Keratinocyte (primary cell): ENCODE results near the gene TBC1D30.

Experiments
- CTCF ChIP-seq, 3 experiments: IDR thresholded peaks in 1 of 3; conservative IDR thresholded peaks in 1 of 3; optimal IDR thresholded peaks in 1 of 3; 2 replicates in 2 of 3; 3 replicates in 1 of 3; pipeline versions ENCODE3 to v1.5.1; 2011; ENCODE audit warnings: low read length in 3 of 3, mild to moderate bottlenecking in 3 of 3, moderate library complexity in 2 of 3, control low read depth in 1 of 3, inconsistent platforms in 1 of 3; ENCODE audit not compliant: insufficient read depth in 2 of 3; ENCODE audit errors: extremely low read depth in 1 of 3
- EZH2 ChIP-seq: IDR thresholded peaks from one replicate; pipeline ENCODE4 v1.6.1; 2012; ENCODE audit warnings: inconsistent platforms, mild to moderate bottlenecking, low read length, moderate library complexity

DNA sequence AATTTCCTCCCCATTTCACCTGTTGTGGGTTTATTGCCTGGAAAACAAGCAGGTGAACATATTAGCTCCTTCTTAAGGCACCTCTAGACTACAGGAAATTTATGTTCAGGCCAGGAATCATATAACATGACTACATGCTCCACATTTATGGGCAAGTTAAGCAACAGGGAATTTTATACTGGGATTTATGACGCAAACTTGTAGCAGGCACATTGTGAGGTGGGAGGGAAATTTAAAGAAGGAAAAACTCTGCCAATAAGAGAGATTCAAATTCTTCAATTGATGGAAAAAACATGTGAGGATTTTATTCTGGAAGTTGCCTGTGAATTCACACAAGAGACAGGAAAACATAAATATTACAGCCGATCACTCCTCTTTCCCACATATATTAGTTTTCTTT lies 93.9 kb downstream of the TBC1D30 start:
- TF ChIP-seq CTCF (optimal IDR thresholded peaks at IDR 0.05 in 1 of 3, IDR thresholded peaks at IDR 0.05 in 1 of 3, conservative IDR thresholded peaks at IDR 0.05 in 1 of 3; ENCODE audit: extremely low read depth in 1 of 3, insufficient read depth in 2 of 3, low read length in 3 of 3) = no peak
- TF ChIP-seq EZH2 = no peak
